HL-60 (cell line): ENCODE data around the gene LDLRAD3.

ENCODE experiments used
- DNase-seq, 2 experiments: peaks; one replicate each; pipeline ENCODE4 v3.0.0-alpha.2; 2010 to 2020; ENCODE audit warnings: low read depth in 1 of 2, low spot score in 1 of 2
- H3K27ac ChIP-seq: fragments of 250-450 bp; sonication (Bioruptor Pico); replicated peaks from 2 replicates; pipeline ENCODE4 v1.5.1; 2020; ENCODE audit warnings: mild to moderate bottlenecking, moderate library complexity
- H3K27me3 ChIP-seq: fragments of 250-450 bp; sonication (Bioruptor Pico); 2 replicates; pipeline ENCODE4 v1.5.1; 2021; ENCODE audit warnings: mild to moderate bottlenecking, moderate library complexity; ENCODE audit not compliant: insufficient read depth, poor library complexity, severe bottlenecking
- H3K4me3 ChIP-seq: replicated peaks from 2 replicates; pipeline ENCODE4 v1.5.1; 2011; ENCODE audit warnings: mild to moderate bottlenecking, control low read depth, low read length; ENCODE audit not compliant: insufficient read depth
- GABPA ChIP-seq: IDR thresholded peaks from 2 replicates; pipeline ENCODE4 v1.6.1; 2012; ENCODE audit warnings: low read depth
- POLR2AphosphoS5 ChIP-seq: IDR thresholded peaks from 2 replicates; pipeline ENCODE4 v1.6.1; 2012; ENCODE audit warnings: low read depth
- SPI1 ChIP-seq: IDR thresholded peaks from 2 replicates; pipeline ENCODE4 v1.6.1; 2012; ENCODE audit warnings: low read depth, mild to moderate bottlenecking, borderline replicate concordance
- TF ChIP-seq, protein P1 (sequence below): IDR thresholded peaks from 2 replicates; pipeline ENCODE4 v1.6.1; 2012; ENCODE audit warnings: low read depth; ENCODE audit not compliant: insufficient replicate concordance
- TF ChIP-seq, protein P2 (sequence below): IDR thresholded peaks from one replicate; pipeline ENCODE4 v1.5.1; 2011; ENCODE audit warnings: low read length, control low read depth, inconsistent platforms; ENCODE audit not compliant: insufficient read depth

The LDLRAD3 gene

DNA sequence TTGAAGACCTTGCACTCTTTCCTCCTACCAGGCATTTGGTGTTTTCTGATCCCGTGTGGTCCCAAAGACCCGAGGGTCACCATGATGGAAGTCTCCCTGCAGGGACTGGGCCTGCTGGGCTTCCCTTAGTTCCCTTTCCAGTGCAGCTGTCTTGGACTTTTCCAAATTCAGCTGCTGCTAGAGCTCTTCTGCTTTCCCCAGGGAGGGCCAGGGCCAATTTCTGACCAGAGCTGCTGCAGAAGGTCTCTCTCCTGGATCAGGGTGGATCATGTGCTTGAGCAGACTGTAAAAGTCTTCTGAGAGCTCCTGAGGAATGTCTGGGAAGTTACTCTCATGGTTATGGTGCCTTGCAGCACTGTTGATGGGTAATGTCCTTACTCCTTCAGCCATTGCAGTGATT lies 23.2 kb downstream of the LDLRAD3 start:
- DNase-seq: no peak
- Histone ChIP-seq H3K4me3 (no peak overlapping the region), H3K27me3 (no peaks in the 10 kb centered on the region), H3K27ac (no peak overlapping the region)
- no peak for TF ChIP-seq SPI1
- TF ChIP-seq POLR2AphosphoS5: no peak
- TF ChIP-seq, protein P1, sequence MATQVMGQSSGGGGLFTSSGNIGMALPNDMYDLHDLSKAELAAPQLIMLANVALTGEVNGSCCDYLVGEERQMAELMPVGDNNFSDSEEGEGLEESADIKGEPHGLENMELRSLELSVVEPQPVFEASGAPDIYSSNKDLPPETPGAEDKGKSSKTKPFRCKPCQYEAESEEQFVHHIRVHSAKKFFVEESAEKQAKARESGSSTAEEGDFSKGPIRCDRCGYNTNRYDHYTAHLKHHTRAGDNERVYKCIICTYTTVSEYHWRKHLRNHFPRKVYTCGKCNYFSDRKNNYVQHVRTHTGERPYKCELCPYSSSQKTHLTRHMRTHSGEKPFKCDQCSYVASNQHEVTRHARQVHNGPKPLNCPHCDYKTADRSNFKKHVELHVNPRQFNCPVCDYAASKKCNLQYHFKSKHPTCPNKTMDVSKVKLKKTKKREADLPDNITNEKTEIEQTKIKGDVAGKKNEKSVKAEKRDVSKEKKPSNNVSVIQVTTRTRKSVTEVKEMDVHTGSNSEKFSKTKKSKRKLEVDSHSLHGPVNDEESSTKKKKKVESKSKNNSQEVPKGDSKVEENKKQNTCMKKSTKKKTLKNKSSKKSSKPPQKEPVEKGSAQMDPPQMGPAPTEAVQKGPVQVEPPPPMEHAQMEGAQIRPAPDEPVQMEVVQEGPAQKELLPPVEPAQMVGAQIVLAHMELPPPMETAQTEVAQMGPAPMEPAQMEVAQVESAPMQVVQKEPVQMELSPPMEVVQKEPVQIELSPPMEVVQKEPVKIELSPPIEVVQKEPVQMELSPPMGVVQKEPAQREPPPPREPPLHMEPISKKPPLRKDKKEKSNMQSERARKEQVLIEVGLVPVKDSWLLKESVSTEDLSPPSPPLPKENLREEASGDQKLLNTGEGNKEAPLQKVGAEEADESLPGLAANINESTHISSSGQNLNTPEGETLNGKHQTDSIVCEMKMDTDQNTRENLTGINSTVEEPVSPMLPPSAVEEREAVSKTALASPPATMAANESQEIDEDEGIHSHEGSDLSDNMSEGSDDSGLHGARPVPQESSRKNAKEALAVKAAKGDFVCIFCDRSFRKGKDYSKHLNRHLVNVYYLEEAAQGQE: no peak
- no peak for TF ChIP-seq GABPA
- TF ChIP-seq, protein P2, sequence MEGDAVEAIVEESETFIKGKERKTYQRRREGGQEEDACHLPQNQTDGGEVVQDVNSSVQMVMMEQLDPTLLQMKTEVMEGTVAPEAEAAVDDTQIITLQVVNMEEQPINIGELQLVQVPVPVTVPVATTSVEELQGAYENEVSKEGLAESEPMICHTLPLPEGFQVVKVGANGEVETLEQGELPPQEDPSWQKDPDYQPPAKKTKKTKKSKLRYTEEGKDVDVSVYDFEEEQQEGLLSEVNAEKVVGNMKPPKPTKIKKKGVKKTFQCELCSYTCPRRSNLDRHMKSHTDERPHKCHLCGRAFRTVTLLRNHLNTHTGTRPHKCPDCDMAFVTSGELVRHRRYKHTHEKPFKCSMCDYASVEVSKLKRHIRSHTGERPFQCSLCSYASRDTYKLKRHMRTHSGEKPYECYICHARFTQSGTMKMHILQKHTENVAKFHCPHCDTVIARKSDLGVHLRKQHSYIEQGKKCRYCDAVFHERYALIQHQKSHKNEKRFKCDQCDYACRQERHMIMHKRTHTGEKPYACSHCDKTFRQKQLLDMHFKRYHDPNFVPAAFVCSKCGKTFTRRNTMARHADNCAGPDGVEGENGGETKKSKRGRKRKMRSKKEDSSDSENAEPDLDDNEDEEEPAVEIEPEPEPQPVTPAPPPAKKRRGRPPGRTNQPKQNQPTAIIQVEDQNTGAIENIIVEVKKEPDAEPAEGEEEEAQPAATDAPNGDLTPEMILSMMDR: no peak

DNA sequence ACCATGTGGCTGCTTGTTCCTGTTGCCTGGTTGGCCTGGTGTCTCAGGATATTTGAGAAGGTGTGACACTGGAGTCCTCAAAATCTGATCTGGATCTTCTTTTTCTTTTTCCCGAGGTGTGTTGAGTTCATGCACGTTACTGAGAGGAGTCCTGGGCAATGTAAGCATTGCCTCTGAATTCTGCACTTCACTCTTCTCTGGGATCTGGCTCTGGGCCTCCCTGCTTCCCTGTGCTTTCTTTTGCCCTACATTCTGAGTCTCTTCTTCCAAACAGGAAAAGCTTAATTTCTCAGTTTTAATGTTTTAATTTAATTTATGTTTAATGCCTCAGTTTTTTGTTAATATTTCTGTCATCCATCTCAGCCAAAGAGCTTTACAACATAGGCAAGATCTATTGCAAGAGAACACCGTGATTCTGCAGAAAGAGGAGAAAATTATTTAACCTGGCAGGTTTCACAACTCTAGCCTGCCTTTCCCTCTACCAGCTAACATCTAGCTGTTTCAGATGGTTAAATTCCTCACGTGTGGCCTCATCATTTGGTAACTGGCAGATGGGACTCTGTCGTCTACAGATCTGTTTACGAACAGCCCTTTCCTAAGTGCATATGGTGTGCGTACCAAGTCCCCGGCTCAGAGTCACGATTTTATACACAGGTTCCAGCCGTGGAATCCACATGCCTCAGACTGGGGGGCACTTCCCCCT lies 24.7 kb downstream of the LDLRAD3 start:
- no peak overlapping the region for H3K4me3 ChIP-seq
- no peaks in the 10 kb centered on the region for H3K27me3 ChIP-seq
- no peak overlapping the region for H3K27ac ChIP-seq
- TF ChIP-seq GABPA (no peak), POLR2AphosphoS5 (no peak), SPI1 (no peak)
- TF ChIP-seq, protein P2: no peak
- TF ChIP-seq, protein P1: no peak
- DNase-seq: no peak

DNA sequence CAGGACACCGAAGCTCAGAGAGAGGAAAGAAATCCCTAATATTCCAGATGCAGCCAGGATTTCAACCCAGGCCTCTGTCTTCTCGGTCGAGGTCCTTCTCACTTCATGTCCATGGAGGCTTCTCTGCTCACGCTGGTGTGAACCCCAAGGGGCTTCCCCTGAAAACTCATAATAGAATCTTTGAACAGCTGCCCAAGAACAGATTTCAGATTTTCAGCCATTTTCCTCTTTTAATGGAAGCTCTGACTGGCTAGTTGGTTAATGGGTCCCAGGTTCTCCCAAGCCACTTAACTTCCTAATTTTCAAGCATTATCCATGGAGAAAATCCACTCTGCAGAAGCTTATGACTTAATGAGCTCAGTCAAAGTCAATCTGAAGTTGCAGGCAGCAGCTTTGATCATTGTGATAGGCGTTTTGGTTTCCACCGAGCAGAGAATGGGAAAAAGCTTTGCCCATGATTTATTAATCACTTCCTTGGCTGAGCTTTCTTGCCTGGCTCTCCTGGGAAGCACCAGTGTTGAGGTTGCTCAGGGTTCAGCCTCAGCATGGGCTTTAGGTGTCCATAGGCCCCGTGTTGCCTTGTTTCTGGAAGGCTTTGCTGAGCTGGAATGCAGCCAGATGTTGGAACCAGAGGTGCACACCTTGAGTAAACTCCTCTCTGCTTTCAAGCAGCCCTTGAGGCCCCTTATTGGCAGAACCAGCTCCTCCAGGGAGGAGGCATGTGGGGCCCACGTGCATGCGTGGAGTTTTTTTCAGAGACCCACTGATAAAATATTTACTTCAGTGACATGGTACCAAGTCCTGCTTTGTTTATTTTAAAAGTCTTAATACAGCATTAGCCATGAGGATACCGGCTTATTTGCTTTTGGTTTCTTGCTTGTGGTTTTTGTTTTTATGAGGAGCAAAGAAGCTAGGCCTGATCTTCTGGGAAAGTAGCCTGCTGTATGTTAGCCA lies 25.5 kb downstream of the LDLRAD3 start:
- TF ChIP-seq, protein P2: no peak
- no peak for TF ChIP-seq GABPA
- no peak for TF ChIP-seq SPI1
- TF ChIP-seq POLR2AphosphoS5: no peak
- TF ChIP-seq, protein P1: no peak
- no peak overlapping the region for H3K4me3 ChIP-seq
- no peak for DNase-seq
- H3K27ac ChIP-seq: no peak overlapping the region
- H3K27me3 ChIP-seq: no peaks in the 10 kb centered on the region
